Measurements from ENCODE around the gene CHD5.
"Not testable (repeated sequence)": the region's sequence is repeated elsewhere in the genome, so short reads cannot be mapped to it uniquely, and the experiment has no call there.

CHD5 gene

DNA sequence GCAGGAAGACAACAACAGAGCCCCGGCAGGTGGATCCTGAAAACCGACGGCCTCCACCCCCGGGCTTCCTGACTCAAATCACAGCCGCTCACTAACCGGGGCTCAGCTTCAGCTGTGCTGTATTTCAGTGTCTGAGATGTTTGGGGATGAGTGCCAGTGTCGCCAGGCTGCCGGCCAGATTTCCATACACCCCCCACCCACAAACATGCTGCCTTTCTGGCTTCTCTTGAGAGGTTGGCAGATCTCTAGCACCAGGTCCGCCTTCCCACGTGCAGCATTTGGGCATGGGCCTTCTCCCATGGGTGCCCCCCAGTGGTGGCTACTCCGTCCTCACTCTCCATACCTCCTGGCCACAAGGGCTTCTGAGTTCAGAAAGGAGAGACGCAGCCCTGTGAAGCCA, 99.7 kb downstream of the CHD5 start:
- TF ChIP-seq, protein P1, sequence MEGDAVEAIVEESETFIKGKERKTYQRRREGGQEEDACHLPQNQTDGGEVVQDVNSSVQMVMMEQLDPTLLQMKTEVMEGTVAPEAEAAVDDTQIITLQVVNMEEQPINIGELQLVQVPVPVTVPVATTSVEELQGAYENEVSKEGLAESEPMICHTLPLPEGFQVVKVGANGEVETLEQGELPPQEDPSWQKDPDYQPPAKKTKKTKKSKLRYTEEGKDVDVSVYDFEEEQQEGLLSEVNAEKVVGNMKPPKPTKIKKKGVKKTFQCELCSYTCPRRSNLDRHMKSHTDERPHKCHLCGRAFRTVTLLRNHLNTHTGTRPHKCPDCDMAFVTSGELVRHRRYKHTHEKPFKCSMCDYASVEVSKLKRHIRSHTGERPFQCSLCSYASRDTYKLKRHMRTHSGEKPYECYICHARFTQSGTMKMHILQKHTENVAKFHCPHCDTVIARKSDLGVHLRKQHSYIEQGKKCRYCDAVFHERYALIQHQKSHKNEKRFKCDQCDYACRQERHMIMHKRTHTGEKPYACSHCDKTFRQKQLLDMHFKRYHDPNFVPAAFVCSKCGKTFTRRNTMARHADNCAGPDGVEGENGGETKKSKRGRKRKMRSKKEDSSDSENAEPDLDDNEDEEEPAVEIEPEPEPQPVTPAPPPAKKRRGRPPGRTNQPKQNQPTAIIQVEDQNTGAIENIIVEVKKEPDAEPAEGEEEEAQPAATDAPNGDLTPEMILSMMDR (IDR thresholded peaks at IDR 0.05; ENCODE audit: insufficient read depth, low read length, poor library complexity, severe bottlenecking), result peak; percentile 3
- H3K27me3 ChIP-seq (replicated peaks; ENCODE audit: control insufficient read depth, insufficient read depth, low read length), result no peaks in the 10 kb centered on the region
- peaks cover 21% of the 10 kb centered on the region for H3K36me3 ChIP-seq (ENCODE audit: control insufficient read depth, insufficient read depth, low read length)
- no peak for DNase-seq (ENCODE audit: extremely low read depth, insufficient read length)
- no peak overlapping the region for H3K4me3 ChIP-seq (replicated peaks; ENCODE audit: low read depth, low read length)

DNA sequence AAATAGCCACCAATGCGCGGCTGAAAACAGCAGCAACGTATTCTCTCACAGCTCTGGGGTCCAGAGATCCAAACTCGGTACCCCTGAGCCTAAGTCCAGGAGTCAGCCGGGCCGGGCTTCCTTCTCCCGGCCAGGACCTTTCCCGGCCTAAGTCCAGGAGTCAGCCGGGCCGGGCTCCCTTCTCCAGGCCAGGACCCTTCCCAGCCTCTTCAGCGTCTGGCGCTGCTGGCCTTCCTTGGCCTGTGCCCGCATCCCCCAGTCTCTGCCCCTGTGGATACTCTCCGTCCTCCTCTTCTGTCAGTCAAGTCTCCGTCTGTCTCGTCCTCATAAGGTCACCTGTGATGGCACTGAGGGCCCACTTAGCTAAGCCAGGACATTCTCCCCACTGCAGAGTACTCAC, 102.2 kb downstream of the CHD5 start:
- Histone ChIP-seq H3K36me3 (ENCODE audit: control insufficient read depth, insufficient read depth, low read length) (peaks cover 27% of the 10 kb centered on the region), H3K27me3 (replicated peaks; ENCODE audit: control insufficient read depth, insufficient read depth, low read length) (no peaks in the 10 kb centered on the region), H3K4me3 (replicated peaks; ENCODE audit: low read depth, low read length) (no peak overlapping the region)
- no peak for DNase-seq (ENCODE audit: extremely low read depth, insufficient read length)
- TF ChIP-seq, protein P1 (IDR thresholded peaks at IDR 0.05; ENCODE audit: insufficient read depth, low read length, poor library complexity, severe bottlenecking), result no peak

DNA sequence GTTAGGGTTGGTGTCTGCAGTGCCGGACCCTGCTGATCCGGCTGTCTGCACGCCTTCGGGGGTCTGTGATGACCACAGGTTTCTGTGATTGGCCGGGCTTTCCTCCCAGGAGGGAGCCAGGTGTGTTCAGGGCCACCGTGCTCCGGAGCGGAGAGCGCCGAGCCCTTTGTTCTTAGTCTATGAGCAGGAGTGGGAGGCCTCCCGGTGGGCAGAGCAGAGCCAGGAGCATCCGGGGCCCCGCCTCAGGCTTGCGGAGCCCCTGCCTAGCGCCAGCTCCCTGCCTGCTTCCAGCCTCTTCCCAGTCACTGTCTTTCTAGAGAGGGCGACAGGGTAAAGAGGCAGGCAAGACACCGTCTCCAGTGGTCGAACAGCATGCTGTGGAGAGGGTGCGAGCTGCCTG, 102.6 kb downstream of the CHD5 start:
- H3K36me3 ChIP-seq (ENCODE audit: control insufficient read depth, insufficient read depth, low read length), result peaks cover 28% of the 10 kb centered on the region
- H3K27me3 ChIP-seq (replicated peaks; ENCODE audit: control insufficient read depth, insufficient read depth, low read length), result no peaks in the 10 kb centered on the region
- TF ChIP-seq, protein P1 (IDR thresholded peaks at IDR 0.05; ENCODE audit: insufficient read depth, low read length, poor library complexity, severe bottlenecking), result no peak
- no peak for DNase-seq (ENCODE audit: extremely low read depth, insufficient read length)
- no peak overlapping the region for H3K4me3 ChIP-seq (replicated peaks; ENCODE audit: low read depth, low read length)

DNA sequence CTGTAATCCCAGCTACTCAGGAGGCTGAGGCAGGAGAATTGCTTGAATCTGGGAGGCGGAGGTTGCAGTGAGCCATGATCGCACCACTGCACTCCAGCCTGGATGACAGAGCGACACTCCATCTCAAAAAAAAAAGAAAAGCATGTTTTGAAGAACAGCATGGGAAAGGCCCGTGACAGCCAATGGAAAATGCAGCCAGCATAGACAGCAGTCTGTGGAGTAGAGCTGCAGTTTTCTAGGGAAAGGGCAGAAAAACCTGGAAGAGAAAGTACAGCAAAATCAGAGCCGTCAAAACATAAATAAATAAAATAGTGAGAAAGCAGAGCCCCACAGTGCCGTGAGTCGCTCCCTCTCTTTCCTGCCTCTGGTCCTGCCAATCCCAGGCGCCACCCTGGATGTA, 103.1 kb downstream of the CHD5 start:
- peaks cover 30% of the 10 kb centered on the region for H3K36me3 ChIP-seq (ENCODE audit: control insufficient read depth, insufficient read depth, low read length)
- H3K27me3 ChIP-seq (replicated peaks; ENCODE audit: control insufficient read depth, insufficient read depth, low read length); DNase-seq (ENCODE audit: extremely low read depth, insufficient read length); H3K4me3 ChIP-seq (replicated peaks; ENCODE audit: low read depth, low read length): not testable (repeated sequence)

DNA sequence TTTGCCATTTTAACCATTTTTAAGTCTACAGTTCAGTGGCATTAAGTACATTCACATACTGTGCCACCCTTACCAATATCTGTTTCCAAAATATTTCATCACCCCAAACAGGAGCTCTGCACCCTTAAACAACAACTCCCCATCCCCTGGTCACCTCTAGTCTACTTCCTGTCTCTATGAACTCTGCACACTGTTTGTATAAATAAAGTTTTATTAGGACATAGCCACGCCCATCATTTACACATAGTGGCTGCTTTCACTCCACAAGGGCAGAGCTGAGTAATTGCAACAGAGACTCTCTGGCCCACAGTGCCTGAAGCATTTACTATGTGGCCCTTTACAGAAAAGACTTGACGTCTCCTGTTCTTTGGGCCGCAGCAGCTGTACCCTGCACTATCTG, 104.4 kb downstream of the CHD5 start:
- Histone ChIP-seq H3K36me3 (ENCODE audit: control insufficient read depth, insufficient read depth, low read length) (peaks cover 23% of the 10 kb centered on the region), H3K27me3 (replicated peaks; ENCODE audit: control insufficient read depth, insufficient read depth, low read length) (no peaks in the 10 kb centered on the region), H3K4me3 (replicated peaks; ENCODE audit: low read depth, low read length) (no peak overlapping the region)
- TF ChIP-seq, protein P1 (IDR thresholded peaks at IDR 0.05; ENCODE audit: insufficient read depth, low read length, poor library complexity, severe bottlenecking), result no peak
- no peak for DNase-seq (ENCODE audit: extremely low read depth, insufficient read length)

DNA sequence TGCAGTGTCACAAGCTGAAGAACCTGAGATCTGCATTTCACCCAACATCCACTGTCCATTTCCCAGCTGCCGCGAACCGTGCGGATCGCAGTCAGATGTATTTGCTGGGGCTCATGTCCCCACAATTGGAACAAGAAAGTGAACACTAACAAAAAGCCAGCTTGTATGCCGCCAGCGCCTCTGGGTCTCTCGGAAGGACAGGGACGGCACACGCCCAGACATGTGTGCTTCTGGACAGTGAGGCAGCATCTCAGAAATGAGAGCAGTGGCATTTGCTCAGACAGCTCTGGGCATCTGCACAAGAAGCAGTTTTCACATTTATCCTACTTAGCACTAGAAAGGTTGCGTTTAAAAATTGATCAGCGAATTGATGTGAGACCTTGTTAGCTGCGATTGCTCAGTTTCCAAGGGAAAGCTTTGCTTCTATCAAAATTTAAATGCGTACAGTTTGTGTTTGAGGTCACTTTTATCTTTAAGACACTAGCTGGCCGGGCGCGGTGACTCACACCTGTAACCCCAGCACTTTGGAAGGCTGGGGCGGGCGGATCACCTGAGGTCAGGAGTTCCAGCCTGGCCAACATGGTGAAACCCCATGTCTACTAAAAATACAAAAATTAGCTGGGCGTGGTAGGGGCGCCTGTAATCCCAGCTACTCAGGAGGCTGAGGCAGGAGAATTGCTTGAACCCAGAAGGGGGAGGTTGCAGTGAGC, 105.8 kb downstream of the CHD5 start:
- no peak overlapping the region for H3K4me3 ChIP-seq (replicated peaks; ENCODE audit: low read depth, low read length)
- no peak for DNase-seq (ENCODE audit: extremely low read depth, insufficient read length)
- H3K27me3 ChIP-seq (replicated peaks; ENCODE audit: control insufficient read depth, insufficient read depth, low read length), result no peaks in the 10 kb centered on the region
- peaks cover 21% of the 10 kb centered on the region for H3K36me3 ChIP-seq (ENCODE audit: control insufficient read depth, insufficient read depth, low read length)
- TF ChIP-seq, protein P1 (IDR thresholded peaks at IDR 0.05; ENCODE audit: insufficient read depth, low read length, poor library complexity, severe bottlenecking), result no peak
